GM21576 (cell line): ENCODE measurements around the gene HM13.
A peak's percentile ranks its signal among the peaks of the same experiment; 100 is the strongest.
"Not testable (repeated sequence)": the region's sequence is repeated elsewhere in the genome, so short reads cannot be mapped to it uniquely, and the experiment has no call there.

Experiments used
- ATAC-seq: cut with Tn5 transposase; IDR thresholded peaks from one replicate; pipeline ENCODE4 v1.9.1; 2021; ENCODE audit warnings: mild to moderate bottlenecking, moderate library complexity; ENCODE audit not compliant: unreplicated experiment

HM13 gene

DNA sequence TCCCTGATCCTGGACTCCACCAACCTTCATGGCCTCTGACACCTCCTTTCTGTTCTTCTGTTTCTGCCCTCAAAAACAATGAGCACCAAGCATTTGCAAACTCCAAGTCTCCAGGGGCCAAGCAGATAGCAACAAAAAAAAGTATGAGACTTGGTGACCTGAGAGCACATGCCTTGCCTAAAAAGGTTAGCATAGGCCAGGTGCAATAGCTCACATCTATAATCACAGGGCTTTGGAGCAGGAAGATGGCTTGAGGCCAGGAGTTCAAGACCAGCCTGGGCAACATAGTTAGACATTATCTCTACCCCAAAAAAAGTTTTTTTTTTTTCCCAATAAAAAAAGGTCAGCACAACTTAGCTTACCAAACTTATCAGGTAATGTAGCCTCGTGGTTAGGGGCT is 13.7 kb upstream of the HM13 start:
- ATAC-seq: no peak

DNA sequence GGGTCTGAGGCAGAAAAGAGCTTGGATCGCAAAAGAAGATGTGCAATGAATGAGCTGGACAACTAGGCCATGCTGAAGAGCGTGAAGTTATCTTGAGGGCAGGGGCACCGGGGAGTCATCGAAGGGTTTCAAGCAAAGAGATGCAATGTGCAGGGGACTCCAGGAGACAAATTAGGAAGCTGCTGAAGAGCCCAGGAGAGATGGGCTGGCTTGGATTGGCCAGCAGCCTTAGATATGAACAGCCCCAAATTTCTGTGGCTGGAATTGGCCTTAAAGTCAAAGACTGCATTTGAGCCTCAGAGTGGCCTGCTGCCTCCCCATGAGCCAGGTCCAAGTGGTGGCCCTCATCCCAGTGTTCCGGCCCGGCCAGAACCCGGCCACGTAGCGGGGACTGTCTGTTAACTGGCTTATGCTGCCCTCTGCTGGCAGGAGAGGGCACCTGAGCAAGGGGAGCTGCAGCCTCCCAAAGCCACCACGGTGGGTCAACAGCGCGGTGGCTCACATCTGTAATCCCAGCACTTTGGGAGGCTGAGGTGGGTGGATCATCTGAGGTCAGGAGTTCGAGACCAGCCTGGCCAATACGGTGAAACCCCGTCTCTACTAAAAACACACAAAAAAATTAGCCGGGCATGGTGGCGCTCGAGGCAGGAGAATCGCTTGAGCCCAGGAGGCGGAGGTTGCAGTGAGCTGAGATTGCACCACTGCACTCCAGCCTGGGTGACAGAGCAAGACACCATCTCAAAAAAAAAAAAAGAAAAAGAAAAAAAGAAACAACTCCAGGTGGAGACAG is 11.2 kb upstream of the HM13 start:
- ATAC-seq: peak; percentile 79

DNA sequence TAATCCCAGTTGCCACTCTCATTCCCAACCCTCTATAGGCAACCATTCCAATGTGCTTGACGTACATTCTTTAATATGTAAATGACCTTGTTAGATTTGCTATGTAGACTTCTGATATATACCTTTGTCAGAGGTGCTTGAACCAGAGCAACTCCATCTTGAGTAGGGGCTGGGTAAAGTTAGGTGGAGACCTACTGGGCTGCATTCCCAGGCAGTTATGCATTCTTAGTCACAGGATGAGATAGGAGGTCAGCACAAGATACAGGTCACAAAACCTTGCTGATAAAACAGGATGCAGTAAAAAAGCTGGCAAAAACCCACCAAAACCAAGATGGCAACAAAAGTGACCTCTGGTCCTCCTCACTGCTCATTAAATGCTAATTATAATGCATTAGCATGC is 8.3 kb upstream of the HM13 start:
- no peak for ATAC-seq

DNA sequence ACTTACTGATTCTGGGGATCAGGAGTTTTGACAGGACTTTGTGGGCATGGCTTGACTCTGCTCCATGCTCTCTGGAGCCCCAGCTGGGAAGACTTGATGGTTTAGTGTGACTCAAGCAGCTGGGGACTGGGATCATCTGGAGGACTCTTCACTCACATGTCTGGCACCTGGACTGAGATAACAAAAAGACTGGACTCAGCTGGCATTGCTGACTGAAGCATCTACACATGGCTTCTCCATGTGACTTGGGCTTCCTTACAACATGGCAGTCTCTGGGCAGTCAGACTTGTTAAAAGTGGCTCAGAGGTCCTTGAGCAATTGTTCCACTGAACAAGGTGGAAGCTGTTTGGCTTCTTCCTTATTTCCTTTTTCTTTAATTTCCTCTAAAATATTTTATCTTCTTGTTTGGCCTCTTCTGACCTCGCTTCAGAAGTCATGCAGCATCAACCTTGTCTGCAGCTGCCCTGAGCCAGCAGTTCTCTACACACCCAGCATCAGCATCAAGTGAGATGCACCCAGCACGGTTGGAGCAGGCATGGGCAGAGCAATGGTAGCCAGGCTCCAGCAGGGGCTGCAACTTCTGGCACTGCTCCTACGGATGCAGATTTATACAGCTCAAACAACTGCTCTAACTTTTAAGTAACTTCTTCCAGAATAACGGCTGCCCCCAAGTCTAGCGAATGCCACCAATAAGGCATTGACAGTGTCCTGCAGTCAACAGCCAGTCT is 5.6 kb upstream of the HM13 start:
- no peak for ATAC-seq

DNA sequence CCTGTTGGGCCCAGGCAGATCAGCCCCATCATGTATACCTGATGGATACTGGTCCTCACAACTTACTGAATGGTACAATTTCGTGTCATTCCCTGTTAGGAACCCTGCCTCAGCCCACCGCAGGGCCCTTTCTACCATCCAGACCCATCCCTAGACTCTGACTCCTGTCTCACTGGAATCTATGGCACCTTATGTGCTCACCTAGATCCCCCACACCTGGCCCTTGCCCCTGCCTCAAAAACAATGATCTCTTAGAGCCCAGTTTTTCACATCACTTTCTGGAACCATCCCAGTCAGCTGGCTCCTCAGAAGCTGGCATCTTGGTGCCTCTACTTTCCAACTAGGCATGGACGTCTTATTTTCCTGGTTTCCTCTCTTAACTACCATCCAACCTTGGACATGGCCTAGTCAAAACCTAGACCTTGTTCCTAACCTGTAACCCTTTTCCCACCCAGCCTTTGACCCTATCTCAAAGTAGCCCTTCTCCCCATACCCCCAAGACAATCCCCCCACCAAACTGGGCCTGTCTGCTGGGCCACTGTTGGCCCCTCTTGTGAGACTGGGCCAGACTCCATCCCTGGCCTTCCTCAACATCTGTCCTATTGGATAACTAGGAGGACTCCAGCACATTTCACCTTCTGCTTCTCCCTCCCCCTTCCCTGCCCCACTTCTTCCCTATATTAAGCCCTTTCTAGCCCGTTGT is 981 bp downstream of the HM13 start:
- ATAC-seq: no peak

DNA sequence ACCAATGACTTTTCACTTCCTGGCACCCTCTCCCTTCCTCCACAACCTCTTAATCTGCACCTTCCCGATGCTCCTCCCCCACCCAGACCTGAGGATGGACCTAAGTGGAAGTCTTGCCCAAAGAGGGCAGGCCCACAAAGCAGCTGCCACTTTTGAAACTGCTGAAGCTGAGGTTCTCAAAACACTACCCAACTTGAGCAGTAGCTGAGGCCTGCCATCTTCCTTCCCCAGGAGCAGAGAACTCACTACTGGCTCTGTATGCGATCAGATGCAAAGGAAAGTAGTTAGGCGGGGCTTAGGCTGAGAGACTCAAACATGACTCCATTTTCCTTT is 1.5 kb downstream of the HM13 start:
- ATAC-seq: no peak

DNA sequence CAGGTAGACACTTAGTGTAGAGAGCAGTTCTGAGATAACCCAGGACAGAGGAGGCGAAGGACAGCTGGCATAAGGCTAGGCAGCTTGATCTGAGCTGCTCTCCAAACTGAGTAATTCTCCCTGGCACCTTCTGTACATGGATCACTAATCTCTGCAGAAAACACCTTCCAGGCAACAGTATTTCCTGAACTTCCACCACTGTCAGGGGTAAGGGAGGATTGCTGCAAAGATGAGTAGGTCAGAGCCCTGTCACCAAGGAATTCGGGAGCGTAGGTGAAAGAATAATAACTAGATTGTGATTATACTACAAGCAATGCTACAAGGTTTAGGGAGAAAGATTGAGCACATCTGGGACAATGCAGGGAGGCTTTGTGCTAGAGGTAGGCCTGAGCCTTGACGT is 1.9 kb downstream of the HM13 start:
- ATAC-seq: no peak

DNA sequence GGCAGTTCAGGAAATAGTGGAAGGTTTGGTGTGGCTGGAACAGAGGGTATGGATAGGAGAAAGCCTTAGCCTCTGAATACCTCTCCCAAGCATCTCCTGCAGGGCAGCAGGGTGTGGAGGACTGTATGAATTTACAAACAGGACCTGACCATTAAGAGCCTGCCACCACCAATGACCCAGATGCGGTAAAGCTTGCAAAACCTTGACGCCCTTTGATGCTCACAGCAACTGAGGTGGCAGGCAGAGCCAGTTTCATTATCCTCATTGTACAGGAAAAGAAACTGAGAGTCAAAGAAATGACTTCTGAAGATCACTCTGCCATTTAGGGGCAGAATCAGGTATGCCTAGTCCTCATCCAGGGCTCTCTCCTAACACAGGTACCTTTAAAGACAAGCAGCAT is 2.4 kb downstream of the HM13 start:
- no peak for ATAC-seq

DNA sequence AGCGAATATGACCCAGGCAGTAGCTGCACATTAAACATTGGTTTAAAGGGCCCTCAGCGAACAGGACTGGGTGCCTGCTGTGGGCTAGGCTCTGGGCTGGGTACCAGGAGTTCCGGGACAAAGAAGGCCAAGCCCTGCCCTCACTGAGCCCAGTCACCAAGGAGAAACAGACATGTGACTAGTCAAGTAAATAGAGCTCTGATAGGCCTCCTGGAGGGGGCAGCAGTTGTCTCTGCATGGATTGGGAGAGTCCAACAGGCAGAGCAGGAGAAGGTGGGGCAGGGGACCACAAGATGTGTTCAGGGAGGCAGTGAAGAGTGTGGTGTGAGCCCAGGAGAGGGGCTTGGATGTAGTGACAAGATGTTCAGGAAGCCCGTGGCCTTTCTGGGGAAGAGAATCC is 3.1 kb downstream of the HM13 start:
- no peak for ATAC-seq

DNA sequence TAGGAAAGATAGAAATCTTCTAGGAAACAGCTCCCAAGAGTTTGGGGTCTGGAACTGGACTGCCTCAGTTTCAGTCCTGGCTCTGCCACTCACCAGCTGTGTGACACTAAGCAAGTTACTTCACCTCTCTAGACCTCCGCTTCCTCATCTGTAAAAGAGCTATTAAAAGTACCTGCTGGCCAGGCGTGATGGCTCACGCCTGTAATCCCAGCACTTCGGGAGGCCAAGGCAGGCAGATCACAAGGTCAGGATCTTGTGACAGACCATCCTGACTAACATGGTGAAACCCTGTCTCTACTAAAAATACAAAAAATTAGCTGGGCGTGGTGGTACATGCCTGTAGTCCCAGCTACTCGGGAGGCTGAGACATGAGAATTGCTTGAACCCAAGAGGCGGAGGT is 7.0 kb downstream of the HM13 start:
- ATAC-seq: not testable (repeated sequence)

DNA sequence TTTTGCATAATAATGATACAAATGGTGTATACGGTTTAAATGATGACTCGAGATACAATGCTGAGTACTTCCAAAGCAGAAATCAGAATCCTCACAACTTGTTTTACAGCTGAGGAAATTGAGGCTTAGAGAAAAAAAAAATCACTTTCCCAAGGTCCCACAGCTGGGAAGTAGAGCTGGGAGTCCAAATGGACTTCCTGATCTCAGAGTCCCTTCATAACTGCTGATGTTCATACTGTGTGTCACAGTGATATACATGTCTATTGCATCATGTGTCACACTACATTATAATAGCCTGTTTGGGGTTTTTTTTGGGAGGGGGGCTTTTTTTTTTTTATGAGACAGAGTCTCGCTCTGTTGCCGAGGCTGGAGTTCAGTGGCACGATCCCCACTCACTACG is 8.5 kb downstream of the HM13 start:
- ATAC-seq: no peak

DNA sequence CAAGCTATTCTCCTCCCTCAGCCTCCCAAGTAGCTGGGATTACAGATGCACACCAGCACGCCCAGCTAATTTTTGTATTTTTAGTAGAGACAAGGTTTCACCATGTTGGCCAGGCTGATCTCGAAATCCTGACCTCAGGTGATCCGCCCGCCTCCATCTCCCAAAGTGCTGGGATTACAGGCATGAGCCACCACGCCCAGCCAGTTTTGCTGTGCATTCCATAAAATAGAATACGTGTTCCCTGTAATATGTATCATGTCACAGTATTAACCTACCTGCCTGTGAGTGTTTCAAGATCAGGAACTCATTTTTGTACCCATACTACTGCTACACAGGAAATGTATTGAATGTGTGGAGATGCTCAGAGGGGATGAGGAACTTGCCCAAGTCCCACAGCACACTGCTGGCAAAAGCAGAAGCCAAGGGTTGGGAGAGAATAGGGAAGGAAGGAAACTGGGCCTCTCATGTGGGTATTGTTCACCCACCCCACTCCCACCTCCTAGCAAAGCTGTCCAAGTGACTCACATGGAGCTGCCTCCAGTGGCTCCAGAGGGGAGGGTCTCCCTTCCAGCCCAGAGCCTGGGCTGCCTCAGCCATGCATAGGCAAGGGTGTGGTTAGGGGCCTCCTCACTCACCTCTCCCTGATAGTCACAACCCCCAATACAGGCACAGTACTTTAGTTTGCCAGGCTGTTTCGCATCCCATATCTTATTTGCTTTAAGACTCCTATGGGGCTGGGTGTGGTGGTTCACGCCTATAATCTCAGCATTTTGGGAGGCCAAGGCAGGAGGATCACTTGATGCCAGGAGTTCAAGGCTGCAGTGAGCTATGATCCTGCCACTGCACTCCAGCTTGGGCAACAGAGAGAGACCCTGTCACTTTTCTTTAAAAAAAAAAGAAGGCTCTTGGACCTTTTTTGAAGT is 9.4 kb downstream of the HM13 start:
- no peak for ATAC-seq

DNA sequence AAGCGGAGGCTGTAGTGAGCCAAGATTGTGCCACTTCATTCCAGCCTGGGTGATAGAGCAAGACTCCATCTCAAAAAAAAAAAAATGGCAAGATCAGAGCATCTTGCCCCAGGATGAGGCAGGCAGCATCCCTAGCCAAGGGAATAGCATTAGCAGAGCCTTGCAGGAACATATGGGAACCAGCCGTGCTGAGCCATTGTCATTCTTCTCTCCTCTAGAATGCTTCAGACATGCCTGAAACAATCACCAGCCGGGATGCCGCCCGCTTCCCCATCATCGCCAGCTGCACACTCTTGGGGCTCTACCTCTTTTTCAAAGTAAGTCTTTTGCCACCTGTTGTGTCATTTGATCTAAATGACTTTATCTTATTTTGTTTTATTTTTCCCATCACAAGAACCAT is 13.0 kb downstream of the HM13 start:
- no peak for ATAC-seq

DNA sequence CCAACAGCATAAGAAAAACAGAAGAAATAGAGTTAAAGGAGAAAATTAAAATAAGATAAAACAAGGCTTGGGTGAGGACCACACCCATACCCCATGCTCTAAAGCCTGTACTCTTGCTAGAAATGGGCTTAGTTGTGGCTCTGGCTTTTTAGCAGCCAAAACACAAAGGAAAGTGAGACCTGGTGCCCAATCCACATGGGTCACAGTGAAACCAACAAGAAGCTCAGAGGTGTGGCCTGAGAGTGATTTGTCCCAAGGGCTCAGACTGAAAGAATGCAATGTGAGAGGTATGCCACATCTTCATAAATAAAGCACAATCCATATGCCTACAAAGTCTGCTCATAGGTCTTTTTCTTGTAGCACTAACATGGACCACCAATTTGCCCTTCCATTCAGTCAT is 21.1 kb downstream of the HM13 start:
- ATAC-seq: no peak

DNA sequence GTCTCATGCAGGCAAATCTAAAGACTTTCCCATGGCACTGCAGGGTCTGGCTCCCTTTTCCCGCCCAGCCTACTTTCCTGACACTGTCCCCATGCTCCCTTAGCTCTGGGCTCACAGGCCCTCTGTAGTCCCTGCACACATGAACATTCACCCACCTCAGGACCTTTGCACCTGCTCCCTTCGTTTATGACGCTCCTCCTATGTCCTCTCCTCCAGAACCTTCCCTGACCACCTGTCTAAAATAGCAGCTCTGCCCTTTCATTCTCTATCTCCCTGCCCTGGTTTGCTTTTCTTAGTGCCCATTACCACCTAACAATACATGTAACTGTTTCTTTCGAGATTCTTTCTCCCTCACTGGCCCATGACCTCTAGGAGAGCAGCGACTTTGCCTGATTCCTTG is 22.3 kb downstream of the HM13 start:
- no peak for ATAC-seq

DNA sequence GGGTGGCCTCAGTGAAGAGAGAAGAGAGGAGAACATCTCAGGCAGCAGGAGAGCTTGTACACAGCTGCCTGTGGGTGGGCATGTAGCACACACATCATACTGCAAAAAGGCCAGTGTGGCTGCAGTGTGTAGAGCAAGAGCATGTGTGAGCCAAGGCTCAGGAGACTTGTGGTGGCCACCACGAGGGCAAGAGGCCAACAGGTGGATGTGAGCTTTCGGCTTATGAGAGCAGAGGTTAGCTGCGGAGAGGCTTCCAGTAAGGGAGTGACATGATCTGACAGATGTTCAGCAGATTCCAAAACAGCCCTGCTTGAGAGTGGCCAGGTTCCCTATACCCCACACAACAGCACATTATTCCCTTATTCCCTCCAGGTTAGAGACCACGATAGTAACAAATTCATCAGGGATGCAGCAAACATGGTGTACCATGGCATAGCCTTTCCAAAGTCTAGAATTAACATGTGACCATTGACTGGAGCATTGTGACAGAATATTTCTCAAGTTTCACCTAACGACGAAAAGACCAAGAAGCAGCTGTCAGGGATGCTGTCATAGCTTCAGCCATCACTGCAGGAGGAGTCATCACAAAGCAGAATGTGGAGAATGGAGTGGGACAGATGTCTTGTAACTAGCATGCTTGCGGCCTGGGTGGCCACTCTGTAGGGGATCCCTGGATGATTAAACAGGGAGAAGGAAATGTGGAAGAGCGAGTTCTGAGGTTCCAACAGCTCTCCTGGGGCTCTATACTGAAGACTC is 23.1 kb downstream of the HM13 start:
- no peak for ATAC-seq

DNA sequence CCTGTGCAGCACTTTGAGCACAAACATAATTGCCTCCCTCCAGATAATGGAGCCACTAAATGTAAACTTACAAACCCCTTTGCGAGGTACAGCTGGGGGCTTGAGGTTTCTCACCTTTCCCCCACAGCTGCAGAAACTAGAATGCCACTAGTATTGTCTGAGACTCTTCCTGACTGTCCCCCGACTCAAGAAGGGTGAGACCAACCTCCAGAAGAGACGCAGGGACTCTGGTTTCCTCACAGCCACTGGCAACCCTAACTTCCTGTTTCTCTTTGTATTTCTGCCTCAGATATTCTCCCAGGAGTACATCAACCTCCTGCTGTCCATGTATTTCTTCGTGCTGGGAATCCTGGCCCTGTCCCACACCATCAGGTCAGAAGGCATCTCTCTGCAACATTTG is 23.6 kb downstream of the HM13 start:
- no peak for ATAC-seq

DNA sequence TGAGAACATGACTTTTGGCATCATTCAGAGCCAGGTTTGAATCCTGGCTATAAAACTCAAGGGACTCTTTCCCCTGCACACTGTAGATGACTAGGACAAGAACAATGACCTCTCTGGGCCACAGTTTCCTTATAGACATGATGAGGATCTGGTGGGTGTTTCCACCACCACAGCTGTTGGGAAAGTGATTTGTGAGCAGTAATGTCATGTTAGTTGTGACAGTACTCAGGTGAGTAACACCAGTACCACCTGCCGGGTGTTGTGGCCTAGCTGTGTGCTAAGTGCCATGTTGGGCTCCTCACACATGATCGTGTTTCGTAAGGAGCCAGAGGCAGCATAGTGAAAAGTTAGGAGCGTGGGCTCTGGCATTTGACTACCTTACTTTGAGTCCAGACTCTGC is 24.1 kb downstream of the HM13 start:
- ATAC-seq: no peak

DNA sequence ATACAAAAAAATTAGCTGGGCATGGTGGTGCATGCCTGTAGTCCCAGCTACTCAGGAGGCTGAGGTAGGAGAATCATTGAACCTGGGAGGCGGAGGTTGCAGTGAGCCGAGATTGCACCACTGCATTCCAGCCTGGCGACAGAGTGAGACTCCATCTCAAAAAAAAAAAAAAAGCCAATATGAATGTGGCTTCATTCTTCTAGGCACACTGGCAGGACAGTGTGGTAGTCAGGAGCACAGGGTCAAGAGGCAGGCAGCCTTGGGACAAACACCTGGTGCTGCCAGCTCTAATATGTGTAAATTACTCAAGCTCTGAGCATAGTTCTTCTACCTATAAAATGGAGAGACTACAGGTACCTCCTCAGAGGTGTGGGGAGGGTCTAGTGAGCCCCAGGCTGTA is 25.4 kb downstream of the HM13 start:
- not testable (repeated sequence) for ATAC-seq

DNA sequence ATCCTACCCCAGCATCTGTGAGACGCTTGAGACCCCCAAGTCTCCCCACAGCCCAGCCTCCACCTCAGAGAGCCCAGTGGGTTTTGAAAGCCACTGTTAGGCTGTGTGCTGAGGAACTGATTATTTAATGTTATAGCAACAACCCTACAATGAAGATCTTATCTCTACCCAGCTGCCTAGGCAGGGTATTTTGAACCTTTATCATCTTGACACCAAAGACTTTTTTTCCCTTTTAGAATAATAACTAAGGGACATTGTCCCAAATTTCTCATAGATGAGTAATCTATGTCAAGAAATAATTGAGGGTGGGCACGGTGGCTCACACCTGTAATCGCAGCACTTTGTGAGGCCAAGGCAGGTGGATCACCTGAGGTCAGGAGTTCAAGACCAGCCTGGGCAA is 26.2 kb downstream of the HM13 start:
- ATAC-seq: no peak
